Hair follicular keratinocyte (primary cell): ENCODE data around the gene GAS2L3. TPM values are rescaled to one million over a fixed set of nuclear protein-coding genes. Genes with fewer than 3 reads are reported as not detected.

Experiments used
- total RNA-seq: library from RNA; depleted of rRNA; stranded (reverse); fragments of >200 nt; gene quantifications from 2 replicates; pipeline ENCODE4 v1.2.3, GENCODE V29; 2015

Gene GAS2L3
- 5.4 and 9.0 TPM in 2 replicates for total RNA-seq

GRCh38 chr12:100573292-100574186 lies at the start of gene GAS2L3:
GAS2L3 (plus strand) TSS chr12:100573684; CDS start chr12:100594905, 21,221 bp downstream.

Other genes with a start within 250 kb of the GAS2L3 start
- gene SLC17A8, start 216.6 kb upstream of the GAS2L3 start, total RNA-seq = not detected in 2 replicates
- not detected in 2 replicates for gene NR1H4, start 99.8 kb upstream of the GAS2L3 start, total RNA-seq
- gene ANO4, start 221.1 kb downstream of the GAS2L3 start, total RNA-seq = 6.5 and 9.7 TPM in 2 replicates